Hepatic stellate cell (primary cell): Measurements from ENCODE around the gene CCDC170.
A peak's percentile ranks its signal among the peaks of the same experiment; 100 is the strongest.
"Not testable (repeated sequence)": the region's sequence is repeated elsewhere in the genome, so short reads cannot be mapped to it uniquely, and the experiment has no call there.

Experiments
- DNase-seq: peaks from one replicate; pipeline ENCODE4 v3.0.0; 2011; ENCODE audit warnings: low spot score

Gene CCDC170

DNA sequence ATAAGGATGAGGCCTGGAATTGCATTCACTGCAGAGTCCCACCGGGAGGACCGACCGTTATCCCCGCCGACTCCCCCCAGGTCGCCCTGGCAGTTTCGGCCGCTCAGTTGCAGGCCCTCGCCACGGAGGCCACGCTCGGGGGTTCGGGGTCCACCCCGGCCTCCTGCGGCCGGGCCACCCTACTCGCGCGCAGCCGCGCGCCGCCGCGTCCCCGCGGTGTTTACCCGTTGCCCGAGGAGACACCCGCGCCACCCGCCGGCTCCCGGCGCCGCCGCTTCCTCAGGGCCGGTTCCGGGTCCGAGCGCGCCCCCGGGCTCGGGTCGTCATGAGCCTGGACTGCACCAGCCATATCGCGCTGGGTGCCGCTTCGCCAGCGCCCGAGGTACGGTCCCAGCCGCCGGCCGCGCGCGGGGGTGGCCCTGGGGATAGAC is at the start of gene CCDC170:
Gene CCDC170 (plus strand): TSS at position 214 of the 431 bp plus-strand sequence. CDS start 112 bp downstream, at position 326.
- peak; percentile 57 for DNase-seq

DNA sequence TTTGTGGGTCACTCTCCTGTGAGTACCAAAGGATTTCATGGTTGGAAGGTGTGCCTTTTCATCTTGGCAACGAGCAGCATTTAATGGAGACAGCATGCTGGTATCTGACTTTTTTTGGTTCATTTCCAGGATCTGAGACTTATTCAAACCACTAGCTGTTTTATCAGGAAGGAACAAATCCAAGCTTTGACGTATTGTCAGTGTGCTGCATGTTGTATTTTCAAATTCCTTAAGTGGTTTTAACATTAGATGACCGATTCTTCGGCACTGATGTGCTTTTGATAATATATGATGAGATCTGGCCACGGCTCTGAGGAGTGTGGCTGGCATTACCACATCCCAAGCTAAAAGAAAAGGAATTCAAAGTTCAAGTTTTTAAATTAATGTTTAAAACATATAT is 48.3 kb upstream of the CCDC170 start:
- peak; percentile 57 for DNase-seq

DNA sequence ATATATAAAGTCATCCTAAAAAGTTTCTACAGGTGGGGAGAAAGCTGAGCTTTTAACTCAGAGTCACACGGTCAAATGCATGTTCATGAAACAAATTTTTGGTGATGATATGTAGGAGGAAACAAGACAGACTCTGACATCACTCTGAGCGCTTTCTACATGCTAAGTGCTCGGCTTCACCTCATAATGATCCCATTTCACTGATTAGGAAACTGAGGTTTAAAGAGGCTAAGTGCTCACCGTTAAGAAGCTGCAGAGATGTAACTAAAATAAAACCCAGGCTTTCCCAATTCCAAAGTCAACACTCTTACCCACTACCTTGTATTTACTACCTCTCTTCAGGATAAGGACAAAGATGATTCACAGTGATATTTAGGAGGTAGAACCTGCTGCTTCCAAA is 46.6 kb upstream of the CCDC170 start:
- DNase-seq, result no peak

GRCh38 chr6:151448623-151449022 is 45.2 kb upstream of the CCDC170 start:
- no peak for DNase-seq

- not testable (repeated sequence) for DNase-seq
These were observed 42.9 kb upstream of the CCDC170 start for GRCh38 chr6:151450928-151451327.

GRCh38 chr6:151451417-151451949 is 42.3 kb upstream of the CCDC170 start:
- DNase-seq, result no peak

DNA sequence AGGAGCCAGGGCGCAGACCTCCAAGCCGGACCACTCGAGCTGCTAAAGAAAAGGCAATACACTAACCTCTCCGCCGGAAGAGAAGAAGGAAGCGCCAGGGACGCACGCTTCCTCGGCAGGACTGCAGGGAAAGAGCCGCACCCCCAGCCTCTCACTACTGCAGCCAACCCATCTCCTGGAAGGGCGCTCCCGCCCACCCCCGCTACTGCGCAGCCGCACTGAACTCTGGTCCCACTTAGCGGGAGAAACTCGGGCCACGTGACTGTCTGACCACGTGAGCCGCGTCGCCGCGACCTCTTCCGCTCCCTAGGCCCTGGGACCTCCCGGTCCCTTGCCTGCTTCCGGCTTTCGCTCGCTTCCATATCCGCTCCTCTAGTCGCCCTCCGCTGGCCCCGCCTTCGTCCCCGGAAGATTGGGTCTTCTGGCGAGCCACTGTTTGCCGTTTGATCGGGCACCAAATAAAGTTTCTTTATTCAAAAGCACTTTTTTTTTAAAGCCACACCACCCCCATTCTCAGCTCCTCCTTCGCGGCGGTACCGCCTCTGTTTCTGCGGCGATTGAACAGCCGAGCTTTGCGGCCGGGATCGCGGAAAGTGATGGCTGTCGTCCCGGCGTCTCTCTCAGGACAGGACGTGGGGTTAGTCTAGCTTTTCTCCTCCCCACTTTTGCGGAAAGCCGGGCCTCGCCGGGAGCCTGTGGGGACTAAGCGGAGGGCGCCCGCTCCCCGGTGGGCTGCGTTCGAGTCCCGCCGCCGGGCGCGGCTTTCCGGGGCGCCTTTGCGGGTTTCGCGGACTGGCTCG is 41.7 kb upstream of the CCDC170 start, which contains the start of gene RMND1:
Gene RMND1 (minus strand): TSS at position 177 of the 800 bp plus-strand sequence. CDS start 6,315 bp downstream, outside the sequence.
- peak; percentile 98 for DNase-seq

DNA sequence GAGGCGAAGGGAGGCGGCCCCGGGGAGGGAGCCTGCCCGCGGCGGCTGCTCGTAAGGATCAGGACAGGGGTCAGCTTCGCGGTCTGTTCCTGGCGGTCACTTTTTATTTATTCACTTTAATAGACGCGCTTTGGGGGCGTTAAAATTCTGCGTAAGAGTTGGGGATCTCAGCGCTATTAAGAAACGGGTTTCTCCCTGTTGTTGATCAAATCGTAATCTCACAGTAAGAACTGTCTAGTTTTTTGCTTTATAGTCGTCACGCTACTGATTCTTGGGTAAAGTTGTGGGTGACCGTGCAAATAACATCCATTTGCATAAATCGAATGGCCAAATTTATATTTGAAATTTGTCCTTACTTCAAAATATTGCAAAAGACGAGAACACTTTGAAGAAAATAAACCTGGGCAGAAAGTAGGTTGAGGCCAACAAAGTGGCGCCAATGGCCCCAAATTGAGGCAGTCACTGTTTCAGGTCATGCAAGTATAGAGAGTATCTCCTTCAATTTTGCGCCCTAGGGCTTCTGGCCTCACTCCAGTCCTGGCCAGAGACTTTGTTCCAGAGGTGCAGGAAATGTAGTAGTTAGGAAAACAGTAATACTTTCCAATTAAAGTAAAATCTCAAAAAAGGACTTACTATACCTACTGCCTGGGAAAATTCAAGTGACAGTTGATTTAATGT is 40.9 kb upstream of the CCDC170 start:
- DNase-seq, result no peak

GRCh38 chr6:151455751-151456398 is 37.9 kb upstream of the CCDC170 start:
- not testable (repeated sequence) for DNase-seq

DNA sequence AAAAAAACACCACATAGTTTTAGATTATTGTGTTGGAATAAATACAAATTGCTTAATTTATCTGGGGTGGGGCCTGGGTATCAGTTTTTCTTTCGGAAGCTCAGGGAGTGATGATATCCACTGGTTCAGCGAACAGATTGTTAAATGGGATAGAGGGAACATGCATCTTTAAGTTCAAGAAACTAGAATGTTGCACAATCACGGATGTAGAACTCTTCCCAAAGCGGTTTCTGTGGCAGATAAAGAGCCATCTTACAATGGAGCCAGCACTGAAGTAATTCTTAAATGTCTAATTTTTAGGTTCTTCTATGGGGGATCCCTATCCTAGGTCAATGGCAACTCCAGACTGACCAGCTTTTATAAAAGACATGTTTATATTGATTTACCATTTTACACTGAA is 32.1 kb upstream of the CCDC170 start:
- no peak for DNase-seq

DNA sequence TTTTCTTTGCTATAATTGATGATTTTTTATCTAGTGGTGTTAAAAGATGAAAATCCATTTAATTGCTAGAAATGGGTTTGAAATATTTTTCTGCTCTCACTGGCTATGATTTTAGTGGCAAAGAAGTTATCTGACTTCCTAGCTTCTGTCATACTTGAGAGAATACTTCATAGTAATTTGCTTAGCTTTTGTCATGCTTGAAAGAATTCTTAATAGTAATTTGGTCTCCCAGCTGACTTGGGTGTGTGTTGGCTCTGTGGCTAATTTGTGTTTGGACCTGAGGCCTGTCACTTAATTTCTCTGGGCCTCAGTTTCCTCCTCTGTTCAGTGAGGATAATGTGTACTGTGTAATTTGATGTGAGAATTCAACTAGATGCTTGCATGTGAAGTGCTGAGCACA is 29.1 kb upstream of the CCDC170 start:
- DNase-seq, result no peak

- DNase-seq, result peak; percentile 30
These were observed 17.9 kb upstream of the CCDC170 start for GRCh38 chr6:151475653-151476523.

GRCh38 chr6:151477726-151478125 is 16.1 kb upstream of the CCDC170 start:
- DNase-seq, result no peak

- no peak for DNase-seq
These were observed 15.1 kb upstream of the CCDC170 start for GRCh38 chr6:151478670-151479069.

DNA sequence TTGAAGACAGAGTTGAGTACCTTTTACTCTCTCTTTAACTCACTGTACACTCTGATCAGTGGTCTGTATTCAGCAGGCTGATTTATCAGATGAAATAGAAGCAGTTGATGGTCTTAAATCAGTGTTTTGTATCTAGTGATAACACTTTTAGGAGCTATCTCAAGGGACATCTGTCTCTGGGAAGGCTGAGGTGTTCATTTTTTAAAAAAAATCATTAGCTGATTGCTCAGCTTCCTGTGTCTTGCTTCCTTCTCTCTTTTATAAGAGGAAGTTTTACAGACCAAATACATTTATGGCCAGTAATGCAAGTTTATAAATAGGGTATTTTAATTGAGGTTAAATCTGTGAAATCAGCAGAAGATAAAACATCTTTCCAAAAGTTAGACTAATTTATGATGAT is 12.0 kb upstream of the CCDC170 start:
- DNase-seq, result no peak

- DNase-seq, result peak; percentile 36
These were observed 11.5 kb upstream of the CCDC170 start for GRCh38 chr6:151482290-151482689.

DNA sequence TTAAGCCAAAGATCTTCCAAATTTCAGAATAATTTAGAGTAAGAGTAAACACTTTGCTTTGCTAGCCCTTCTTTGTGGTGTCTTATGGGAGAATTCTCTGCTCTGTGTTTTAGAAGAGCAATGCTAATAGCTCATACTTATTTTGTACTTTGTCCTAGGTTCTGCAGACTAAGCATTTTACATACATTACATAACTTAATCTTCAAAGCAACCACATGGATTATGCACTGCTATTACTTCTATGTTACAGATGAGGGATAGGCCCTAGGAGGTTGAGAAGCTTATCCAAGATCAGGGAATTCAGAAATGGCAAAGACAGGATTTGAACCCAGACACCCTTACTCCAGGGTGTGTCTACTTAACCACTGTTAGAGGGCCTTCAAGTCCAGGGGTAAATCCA is 9.8 kb upstream of the CCDC170 start:
- no peak for DNase-seq

GRCh38 chr6:151488226-151488625 is 5.6 kb upstream of the CCDC170 start:
- DNase-seq, result no peak

- no peak for DNase-seq
These were observed 2.8 kb upstream of the CCDC170 start for GRCh38 chr6:151490996-151491395.

DNA sequence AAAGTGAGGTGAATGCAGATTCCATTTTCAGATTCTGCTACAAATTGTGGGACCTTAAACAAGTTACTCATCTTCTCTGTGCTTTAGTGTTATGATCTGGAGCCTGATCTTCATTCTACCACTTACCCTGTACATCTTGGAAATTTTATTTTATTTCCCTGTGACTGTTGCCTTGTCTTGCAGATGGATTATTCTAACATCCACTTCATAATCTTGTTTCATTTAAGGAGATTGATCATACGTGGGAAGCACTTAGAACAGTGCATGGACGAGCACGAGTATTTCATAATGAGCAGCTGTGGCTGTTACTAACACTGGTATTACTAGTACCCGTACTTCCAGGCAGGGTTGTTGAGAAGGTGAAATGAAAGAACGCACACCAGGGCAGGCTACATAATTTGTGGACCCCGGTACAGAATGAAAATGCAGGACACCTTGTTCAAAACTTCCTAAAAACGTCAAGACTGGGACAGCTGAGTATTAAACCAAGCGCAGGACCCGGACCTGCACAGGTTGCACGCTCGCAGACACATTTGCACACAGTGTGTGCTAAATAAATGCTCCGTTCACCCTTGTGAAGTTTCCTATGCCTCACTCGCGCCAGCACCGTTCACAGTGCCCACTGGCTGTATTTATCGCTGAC is 535 bp upstream of the CCDC170 start:
- no peak for DNase-seq
